A549 (cell line): ENCODE data around the gene ABHD5.

ENCODE experiments used
- CHD2 ChIP-seq: fragments of 150-350 bp; IDR thresholded peaks from 2 replicates; pipeline ENCODE4 v1.6.1; 2014; ENCODE audit warnings: low read length; ENCODE audit not compliant: partially characterized antibody
- CTCF ChIP-seq: fragments of >200 bp; sonication (Bioruptor Twin); formaldehyde crosslinking; IDR thresholded peaks from 3 replicates; pipeline ENCODE4 v1.5.1; 2016
- HEYL ChIP-seq: fragments of 250-450 bp; sonication (Bioruptor Pico); IDR thresholded peaks from 2 replicates; pipeline ENCODE4 v1.8.0; 2021; ENCODE audit warnings: mild to moderate bottlenecking, moderate library complexity
- HMGXB4 ChIP-seq: fragments of 250-450 bp; sonication (Bioruptor Pico); IDR thresholded peaks from 2 replicates; pipeline ENCODE4 v1.5.0; 2021; ENCODE audit warnings: mild to moderate bottlenecking, moderate library complexity, borderline replicate concordance
- JUN ChIP-seq, 2 experiments: fragments of >200 bp; sonication (Bioruptor Twin); formaldehyde crosslinking; IDR thresholded peaks; 2 replicates in 1 of 2; 3 replicates in 1 of 2; pipeline ENCODE4 v1.6.1; 2016 to 2017
- KDM5A ChIP-seq: fragments of 200-600 bp; sonication (generic); IDR thresholded peaks from 2 replicates; pipeline ENCODE4 v1.6.1; 2016; ENCODE audit warnings: antibody characterized with exemption, mild to moderate bottlenecking
- MAX ChIP-seq: IDR thresholded peaks from 2 replicates; pipeline ENCODE4 v1.6.1; 2012
- MYC ChIP-seq: IDR thresholded peaks from 2 replicates; pipeline ENCODE4 v1.6.1; 2012; ENCODE audit warnings: mild to moderate bottlenecking, inconsistent platforms, low read length, improper control_type of control experiment, borderline replicate concordance
- NFE2L2 ChIP-seq: fragments of 150-350 bp; conservative IDR thresholded peaks from 2 replicates; pipeline ENCODE4 v1.6.1; 2014; ENCODE audit warnings: low read length
- POLR2A ChIP-seq: IDR thresholded peaks from 2 replicates; pipeline ENCODE4 v1.6.1; 2012; ENCODE audit warnings: mild to moderate bottlenecking, low read length
- RAD21 ChIP-seq, 2 experiments: fragments of >200 bp in 1 of 2; sonication (Bioruptor Twin) in 1 of 2; formaldehyde crosslinking in 1 of 2; IDR thresholded peaks in 1 of 2; conservative IDR thresholded peaks in 1 of 2; 2 replicates in 1 of 2; 3 replicates in 1 of 2; pipeline ENCODE4 v1.6.1; 2012 to 2018; ENCODE audit warnings: inconsistent platforms in 1 of 2
- RCOR1 ChIP-seq: fragments of 150-350 bp; IDR thresholded peaks from 2 replicates; pipeline ENCODE4 v1.6.1; 2014; ENCODE audit warnings: antibody characterized with exemption, low read length, low read depth
- RNF2 ChIP-seq: fragments of 200-600 bp; sonication (generic); IDR thresholded peaks from 2 replicates; pipeline ENCODE4 v1.6.1; 2016; ENCODE audit warnings: low read depth, mild to moderate bottlenecking, antibody characterized with exemption, moderate library complexity, borderline replicate concordance
- TP53 ChIP-seq: fragments of 250-450 bp; sonication (Bioruptor Pico); IDR thresholded peaks from 2 replicates; pipeline ENCODE4 v1.5.0; 2021; ENCODE audit warnings: mild to moderate bottlenecking, moderate library complexity

- no peak for TF ChIP-seq CTCF
- no peak for TF ChIP-seq KDM5A
- TF ChIP-seq CHD2 = no peak
- TF ChIP-seq HMGXB4 = no peak
- no peak for TF ChIP-seq MAX
- TF ChIP-seq RAD21 (conservative IDR thresholded peaks at IDR 0.05 in 1 of 2, IDR thresholded peaks at IDR 0.05 in 1 of 2) = no peak
- TF ChIP-seq JUN (IDR thresholded peaks at IDR 0.05) = no peak
- no peak for TF ChIP-seq RNF2
- no peak for TF ChIP-seq MYC
- no peak for TF ChIP-seq NFE2L2
- TF ChIP-seq RCOR1 = no peak
- no peak for TF ChIP-seq HEYL (CRISPR knock-in tag)
- TF ChIP-seq POLR2A = no peak
- TF ChIP-seq TP53 = no peak
Measured at GRCh38 chr3:43736558-43737440, 46.1 kb downstream of the ABHD5 start.
